Stimulated activated CD8-positive, alpha-beta memory T cell treated with anti-CD3 and anti-CD28 coated beads, Interleukin-15, amount 100 ng/mL, for 24 hours (primary cell): ENCODE data around the gene HABP2.

Experiments
- DNase-seq: peaks from one replicate; pipeline ENCODE4 v3.0.0-alpha.2; 2020; ENCODE audit warnings: low read depth

HABP2 gene

GRCh38 chr10:113605268-113605978 is 52.6 kb downstream of the HABP2 start:
- no peak for DNase-seq

- no peak for DNase-seq
Measured at GRCh38 chr10:113609704-113610108, 56.9 kb downstream of the HABP2 start.

GRCh38 chr10:113610631-113611601 is 58.1 kb downstream of the HABP2 start:
- no peak for DNase-seq

DNA sequence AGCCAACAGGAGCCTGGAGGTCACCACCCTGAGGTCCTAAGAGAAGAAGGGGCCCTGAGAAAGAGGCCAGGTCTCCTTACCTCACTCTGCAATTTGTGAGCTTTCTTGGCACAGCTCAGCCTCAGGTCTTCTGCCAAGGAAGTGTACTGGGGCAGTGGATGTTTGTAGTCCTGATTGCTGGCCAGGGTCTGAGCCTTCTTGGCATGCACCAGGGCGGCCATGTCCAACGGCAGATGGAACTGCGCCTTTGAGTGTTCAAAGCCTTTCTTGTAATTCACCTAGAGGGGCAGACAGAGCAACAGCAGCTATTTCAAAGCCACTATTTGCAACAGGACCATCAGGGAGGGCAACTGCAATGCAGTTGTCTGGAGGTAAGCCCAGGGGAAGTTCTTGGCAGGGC is 59.3 kb downstream of the HABP2 start:
- DNase-seq: no peak

DNA sequence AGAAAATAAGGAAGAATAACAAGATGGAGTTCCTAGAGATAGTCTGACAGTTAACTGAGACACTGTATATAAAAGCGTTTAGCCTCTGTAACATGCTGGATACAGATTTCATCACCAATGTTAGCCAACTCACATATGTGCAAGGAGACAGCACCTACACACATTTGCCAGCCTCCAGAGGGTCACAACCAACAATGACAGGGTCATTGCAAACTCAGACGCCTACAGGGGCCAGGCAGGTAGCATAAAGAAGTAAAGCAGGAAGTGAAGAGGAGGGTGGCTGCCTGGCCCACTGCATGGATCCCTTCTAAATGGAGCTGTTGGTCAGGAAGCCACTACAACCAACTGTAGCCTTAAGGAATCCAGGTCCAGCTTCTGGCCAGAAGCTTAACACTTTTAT is 60.6 kb downstream of the HABP2 start:
- no peak for DNase-seq

- no peak for DNase-seq
Measured at GRCh38 chr10:113613977-113614690, 61.3 kb downstream of the HABP2 start.

DNA sequence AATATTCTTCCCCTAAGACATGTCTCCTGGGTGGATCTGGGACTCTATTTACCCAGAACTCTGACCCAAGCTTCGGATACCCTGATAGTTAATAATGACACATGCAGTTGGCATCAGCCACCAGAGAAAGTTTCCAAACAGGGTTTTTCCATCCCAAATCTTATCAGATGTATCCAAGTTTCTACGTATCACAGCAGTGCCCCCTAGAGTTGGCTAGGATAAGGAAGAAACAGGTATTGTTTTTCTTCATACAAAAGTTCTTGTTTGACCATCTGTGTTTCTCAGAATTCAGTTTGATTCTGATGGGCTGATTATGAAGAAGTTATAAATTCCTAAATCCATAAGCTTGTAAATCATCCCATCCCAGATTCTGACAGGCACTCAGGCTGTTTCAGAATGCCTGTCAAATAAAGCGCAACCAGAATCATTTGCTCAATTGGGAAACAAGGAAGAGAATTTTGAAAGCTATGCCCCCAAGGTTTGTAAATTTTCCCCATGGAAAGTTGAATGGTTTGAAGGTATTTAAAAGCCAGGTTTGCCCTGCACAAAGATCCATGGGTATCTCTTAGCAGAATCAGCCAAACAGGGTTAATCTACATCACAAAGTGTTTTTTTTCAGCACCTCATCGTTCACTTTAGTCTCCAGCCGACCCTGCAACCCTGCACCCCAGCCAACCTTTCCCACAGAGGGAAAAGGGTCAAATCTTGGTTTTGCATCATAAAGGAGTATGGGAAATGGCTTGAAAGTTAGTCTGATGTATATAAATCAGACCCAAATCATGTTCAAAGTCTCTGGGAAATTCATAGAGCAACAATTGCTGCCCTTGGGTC is 63.6 kb downstream of the HABP2 start:
- no peak for DNase-seq

DNA sequence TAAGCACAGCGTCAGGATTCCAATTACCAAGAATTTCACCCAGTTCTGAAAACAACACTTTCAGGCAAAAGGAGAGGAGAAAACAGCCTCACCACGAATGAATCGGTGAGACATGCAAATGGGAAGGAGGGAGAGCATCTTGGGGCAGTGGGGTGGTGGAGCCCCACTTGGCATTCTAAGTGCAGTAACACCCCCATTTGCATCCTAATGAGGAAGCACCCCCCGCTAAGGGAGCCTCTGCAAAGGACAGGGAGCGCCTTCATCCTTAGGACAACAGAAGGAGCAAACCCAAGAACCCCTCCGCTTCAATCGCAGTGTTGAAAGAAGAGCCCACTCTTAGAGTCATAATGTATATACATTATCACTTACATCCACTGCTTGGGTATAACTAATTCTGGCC is 64.2 kb downstream of the HABP2 start:
- no peak for DNase-seq

GRCh38 chr10:113618338-113618737 is 65.5 kb downstream of the HABP2 start:
- no peak for DNase-seq

DNA sequence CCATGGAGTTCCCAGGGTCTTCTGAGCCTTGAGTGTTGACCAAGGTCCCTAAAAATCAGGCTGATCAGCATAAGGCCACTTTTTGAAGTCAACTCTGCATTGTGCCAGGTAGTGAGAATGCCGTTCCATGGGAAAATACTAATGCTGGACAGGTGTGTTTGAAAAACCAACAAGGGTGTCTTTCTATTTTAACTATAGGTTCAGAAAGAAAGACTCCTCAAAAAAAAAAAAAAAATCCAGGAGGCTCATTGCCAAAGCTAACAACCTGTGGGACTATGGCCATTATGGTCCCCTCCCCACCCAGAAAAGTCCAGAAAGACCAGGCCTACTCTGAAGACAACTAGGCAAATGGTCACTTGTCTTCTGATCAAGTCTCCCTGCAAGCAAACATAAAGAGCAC is 66.5 kb downstream of the HABP2 start:
- DNase-seq: no peak

DNA sequence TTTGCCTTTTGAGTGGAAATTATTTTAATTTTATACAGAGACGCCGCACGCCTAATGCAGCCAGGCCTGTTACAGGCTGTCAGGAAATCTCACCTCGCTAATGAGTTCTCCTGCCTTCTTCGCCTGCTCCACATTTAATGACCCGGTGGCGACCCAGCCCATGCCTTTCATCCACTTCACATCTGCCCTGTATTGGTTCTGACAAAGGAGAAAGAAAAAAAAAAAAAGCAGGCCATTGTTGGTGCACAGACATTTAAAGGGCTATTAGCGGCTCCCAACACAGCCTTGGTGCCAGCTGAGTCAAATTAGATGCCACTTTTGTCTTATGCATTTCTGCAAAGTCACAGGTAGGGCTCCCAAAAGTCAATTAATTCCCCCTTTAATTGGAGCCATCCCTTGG is 67.7 kb downstream of the HABP2 start:
- DNase-seq: no peak

DNA sequence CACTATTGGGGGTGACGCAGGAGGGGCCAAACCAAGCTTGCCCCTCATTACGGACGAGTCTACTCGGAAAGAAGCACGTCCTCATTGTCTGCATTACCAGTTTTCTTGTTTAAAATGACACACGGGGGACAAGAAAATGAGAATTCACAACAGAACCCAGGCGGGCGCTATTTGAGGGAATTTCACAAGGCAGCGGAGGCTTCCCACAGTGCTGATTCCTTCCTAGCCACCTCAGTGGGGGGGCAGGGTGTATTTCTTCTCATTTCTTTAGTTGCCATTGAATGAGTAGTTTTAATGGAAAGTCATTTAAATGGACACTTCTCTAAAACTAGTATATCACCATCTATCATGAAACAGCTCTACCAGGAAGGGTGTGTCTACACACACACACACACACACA is 68.1 kb downstream of the HABP2 start:
- DNase-seq: no peak

DNA sequence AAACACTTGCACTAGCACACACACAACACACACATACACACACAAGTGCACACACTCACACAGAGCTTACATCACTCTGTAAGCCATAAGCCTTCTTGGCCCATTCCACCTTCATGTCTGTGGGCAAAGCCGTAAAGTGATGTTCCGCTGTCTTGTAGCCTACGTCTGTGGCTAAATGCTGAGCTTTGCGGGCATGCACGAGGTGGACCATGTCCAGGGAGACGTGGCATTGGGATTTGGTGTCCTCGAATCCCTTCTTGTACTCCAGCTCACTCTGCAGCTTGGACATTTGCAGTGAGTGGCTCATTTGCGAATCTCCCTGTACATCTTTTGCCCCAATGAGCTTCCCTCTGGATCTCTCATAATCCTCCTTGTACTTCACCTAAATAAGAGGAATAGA is 68.9 kb downstream of the HABP2 start:
- DNase-seq: no peak

GRCh38 chr10:113622831-113623230 is 70.0 kb downstream of the HABP2 start:
- no peak for DNase-seq

- DNase-seq: no peak
Measured at GRCh38 chr10:113625461-113626186, 72.8 kb downstream of the HABP2 start.

DNA sequence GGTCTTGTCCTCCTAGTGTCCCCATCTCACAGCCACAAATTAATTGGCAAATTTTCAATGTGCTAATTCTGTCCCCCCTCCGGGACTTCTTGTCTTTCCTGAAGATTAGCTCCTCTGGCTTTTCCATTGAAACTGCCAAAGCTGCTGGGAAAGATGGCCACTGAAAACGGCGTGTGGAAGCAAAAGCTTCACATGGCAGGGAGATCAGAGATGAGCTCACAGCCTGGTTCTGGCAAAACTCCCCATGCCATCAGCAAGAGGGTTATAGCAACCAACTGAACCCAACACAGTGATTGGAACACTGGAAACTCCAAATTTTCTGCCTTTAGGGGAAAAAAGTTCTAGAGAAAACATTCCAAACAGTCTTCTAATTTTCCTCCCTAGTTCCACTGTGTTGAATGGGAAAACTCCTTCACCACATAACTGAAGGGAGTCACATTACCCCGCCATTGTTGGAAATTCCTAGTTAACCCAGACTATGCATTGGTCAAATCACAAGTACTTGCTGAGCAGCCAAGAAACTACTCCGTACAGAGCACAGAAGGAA is 74.0 kb downstream of the HABP2 start:
- no peak for DNase-seq

- no peak for DNase-seq
Measured at GRCh38 chr10:113627836-113628235, 75.0 kb downstream of the HABP2 start.

DNA sequence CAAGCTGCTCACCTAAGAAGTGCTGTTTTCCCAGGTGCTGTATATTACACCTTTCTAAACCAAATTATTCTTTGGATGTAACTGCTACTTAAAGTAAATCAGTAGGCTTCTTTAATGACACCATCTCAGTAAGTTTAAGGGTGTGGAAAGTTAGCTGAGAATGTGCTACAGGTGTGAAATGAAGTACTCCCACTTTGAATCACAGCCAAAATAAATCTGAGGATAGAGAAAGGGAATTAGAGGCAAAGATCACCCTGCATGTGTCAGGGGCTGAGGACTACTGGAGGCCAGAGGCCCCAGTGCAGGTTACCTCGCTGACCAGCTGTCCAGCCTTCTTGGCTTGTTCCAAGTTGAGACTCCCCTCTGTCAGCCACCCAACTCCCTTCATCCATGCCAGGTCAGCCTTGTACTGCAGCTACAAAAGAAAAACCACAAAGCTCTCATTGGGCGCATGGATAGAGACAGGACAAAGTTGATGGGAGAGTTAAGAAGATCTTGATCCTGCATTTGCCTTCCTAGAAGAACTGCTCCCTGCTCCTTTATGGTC is 75.8 kb downstream of the HABP2 start:
- no peak for DNase-seq

DNA sequence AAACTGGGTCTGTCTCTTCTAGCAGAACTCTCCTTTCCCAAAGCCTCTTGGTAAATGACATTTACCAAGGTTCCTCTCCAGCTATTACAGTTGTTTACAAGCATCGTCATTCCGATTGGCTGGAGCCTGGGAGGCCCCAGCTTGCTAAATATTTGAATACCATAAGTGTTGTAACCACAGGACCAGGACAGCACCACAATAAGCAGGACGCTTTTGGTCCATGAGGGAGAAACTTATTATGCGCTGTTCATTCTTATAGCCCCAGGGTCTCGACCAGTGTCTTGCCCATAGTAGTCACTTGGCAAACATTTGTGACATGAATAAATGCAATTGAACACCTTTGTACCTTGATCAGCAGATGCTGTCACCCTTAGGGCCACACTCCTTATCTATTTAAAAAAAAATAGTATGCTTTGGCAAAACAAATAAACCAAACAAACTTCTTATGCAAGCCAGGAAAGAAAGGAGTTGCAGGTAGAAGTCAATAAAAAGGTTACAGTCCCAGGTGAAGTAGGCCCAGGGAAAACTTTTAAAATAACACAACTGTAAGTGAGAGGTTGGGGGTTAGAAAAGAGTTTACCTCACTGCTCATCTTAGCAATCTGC is 78.2 kb downstream of the HABP2 start:
- no peak for DNase-seq
